NB4 (cell line): Measurements from ENCODE around the gene LBHD1.

ENCODE experiments used
- MAX ChIP-seq: IDR thresholded peaks from 2 replicates; pipeline ENCODE4 v1.6.1; 2011; ENCODE audit warnings: low read depth, low read length
- POLR2A ChIP-seq: IDR thresholded peaks from 2 replicates; pipeline ENCODE4 v1.6.1; 2011; ENCODE audit warnings: mild to moderate bottlenecking; ENCODE audit not compliant: insufficient read length; ENCODE audit errors: extremely low read depth
- TF ChIP-seq, protein P1 (sequence below): IDR thresholded peaks from one replicate; pipeline ENCODE4 v1.5.1; 2012; ENCODE audit warnings: low read depth, low read length

DNA sequence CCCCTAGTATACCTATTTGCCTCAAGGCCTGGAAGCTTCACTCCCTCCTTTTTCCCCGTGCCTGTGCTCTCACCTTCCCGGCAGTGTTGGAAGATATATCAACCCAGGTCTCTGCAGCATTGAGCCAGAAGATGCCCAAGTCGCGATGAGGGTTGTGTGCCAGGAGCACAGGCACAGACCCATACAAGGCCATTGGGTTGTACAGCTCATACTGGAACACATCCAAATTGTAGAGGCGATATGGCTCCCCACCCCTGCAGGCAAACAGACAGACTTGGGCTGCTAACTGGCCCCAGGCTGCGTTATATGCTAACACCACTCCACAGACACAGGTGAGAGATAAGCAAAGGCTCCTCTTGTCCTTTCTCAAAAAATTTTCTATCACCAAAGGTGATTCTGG, 39.6 kb downstream of the LBHD1 start:
- TF ChIP-seq, protein P1, sequence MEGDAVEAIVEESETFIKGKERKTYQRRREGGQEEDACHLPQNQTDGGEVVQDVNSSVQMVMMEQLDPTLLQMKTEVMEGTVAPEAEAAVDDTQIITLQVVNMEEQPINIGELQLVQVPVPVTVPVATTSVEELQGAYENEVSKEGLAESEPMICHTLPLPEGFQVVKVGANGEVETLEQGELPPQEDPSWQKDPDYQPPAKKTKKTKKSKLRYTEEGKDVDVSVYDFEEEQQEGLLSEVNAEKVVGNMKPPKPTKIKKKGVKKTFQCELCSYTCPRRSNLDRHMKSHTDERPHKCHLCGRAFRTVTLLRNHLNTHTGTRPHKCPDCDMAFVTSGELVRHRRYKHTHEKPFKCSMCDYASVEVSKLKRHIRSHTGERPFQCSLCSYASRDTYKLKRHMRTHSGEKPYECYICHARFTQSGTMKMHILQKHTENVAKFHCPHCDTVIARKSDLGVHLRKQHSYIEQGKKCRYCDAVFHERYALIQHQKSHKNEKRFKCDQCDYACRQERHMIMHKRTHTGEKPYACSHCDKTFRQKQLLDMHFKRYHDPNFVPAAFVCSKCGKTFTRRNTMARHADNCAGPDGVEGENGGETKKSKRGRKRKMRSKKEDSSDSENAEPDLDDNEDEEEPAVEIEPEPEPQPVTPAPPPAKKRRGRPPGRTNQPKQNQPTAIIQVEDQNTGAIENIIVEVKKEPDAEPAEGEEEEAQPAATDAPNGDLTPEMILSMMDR = no peak
- TF ChIP-seq MAX = no peak
- TF ChIP-seq POLR2A = no peak
